Measurements from ENCODE around the gene RAPGEF4. TPM values are rescaled to one million over a fixed set of nuclear protein-coding genes. Genes with fewer than 3 reads are reported as not detected.

RAPGEF4 gene
- total and polyA plus RNA-seq, 9 of the 15 experiments (the other 6 are each of a cell fraction or from before 2014, with no cell fraction given) = 0.04 to 0.33 (median 0.13) TPM; not detected in 6

- TF ChIP-seq E4F1 (CRISPR knock-in tag; IDR thresholded peaks at IDR 0.05; ENCODE audit: borderline replicate concordance) (peak; percentile 10; the same call in 1 of the 2 replicates), NFRKB (IDR thresholded peaks at IDR 0.05; ENCODE audit: low read depth) (no peak; the same call in 1 of the 2 replicates), CBX3 (IDR thresholded peaks at IDR 0.05; ENCODE audit: borderline replicate concordance in 1 of 2, low read length in 2 of 2) (no peak), POU5F1 (IDR thresholded peaks at IDR 0.05; ENCODE audit: borderline replicate concordance, low read depth, low read length, partially characterized antibody) (no peak), TAL1 (IDR thresholded peaks at IDR 0.05) (no peak), STAG1 (CRISPR knock-in tag; IDR thresholded peaks at IDR 0.05; ENCODE audit: borderline replicate concordance) (no peak), HMGN3 (IDR thresholded peaks at IDR 0.05; ENCODE audit: borderline replicate concordance, extremely low read depth, insufficient read length, low read depth, low read length) (no peak), ZBTB17 (CRISPR knock-in tag; IDR thresholded peaks at IDR 0.05) (no peak), FOXM1 (IDR thresholded peaks at IDR 0.05; ENCODE audit: low read depth) (no peak), FOXM1 (CRISPR knock-in tag; IDR thresholded peaks at IDR 0.05; ENCODE audit: low read depth) (peak; percentile 42; the same call in 1 of the 2 replicates), NFIX (CRISPR knock-in tag; IDR thresholded peaks at IDR 0.05; ENCODE audit: low read depth) (no peak), TEAD2 (tag; IDR thresholded peaks at IDR 0.05) (no peak), HDAC8 (tag; IDR thresholded peaks at IDR 0.05) (no peak), ZNF347 (CRISPR knock-in tag; IDR thresholded peaks at IDR 0.05; ENCODE audit: low read depth) (no peak), ZFX (CRISPR knock-in tag; IDR thresholded peaks at IDR 0.05) (peak; percentile 84), ARID4B (CRISPR knock-in tag; IDR thresholded peaks at IDR 0.05) (peak; percentile 65), CSDE1 (IDR thresholded peaks at IDR 0.05) (no peak)
Measured at GRCh38 chr2:173075781-173076580, 340.3 kb downstream of the RAPGEF4 start, which contains the start of gene MAP3K20 (continued).

Data from K562 (cell line).